ENCODE results near the gene PPIL1. TPM values are rescaled to one million over a fixed set of nuclear protein-coding genes. Genes with fewer than 3 reads are reported as not detected.
A peak's percentile ranks its signal among the peaks of the same experiment; 100 is the strongest.

PPIL1 gene
- total RNA-seq, 2 experiments from 2014 or later: 34.5 to 35.6 TPM

DNA sequence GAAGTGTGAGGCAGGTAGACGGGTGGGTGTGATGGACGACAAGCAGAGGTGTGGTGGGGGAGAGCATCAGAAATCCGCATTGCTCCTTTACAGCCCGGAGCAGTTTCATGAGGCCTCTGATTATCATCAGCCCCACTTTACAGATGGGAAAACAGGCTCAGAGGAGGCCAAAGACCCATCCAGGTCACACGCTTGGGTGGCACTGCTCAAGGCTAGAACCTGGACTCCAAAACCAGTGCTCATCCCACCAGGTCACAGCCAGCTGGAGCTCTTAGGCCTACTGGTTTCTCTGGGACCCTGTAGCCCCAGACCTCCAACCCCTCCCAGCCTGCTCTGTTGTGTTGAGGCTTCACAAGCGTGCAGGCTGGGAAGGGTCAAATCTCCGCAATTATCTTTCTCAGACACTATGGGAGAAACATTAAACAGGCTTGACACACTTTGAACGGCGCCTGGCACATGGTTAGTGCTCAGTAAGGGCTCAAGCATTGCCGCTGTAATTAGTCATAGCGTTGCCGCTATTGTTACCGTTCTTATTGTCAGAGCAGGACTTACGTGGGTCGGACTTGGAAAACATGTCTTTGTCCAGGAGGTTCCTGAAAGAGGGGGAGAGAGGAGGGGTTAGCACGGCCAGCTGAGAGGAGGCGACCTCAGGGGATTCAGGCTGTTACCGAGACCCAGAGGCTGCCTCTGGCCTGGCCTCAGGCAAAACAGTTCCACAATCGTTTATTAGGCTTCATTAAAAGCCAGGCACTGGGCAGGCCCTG, 51.9 kb downstream of the PPIL1 start:
- Mint-ChIP-seq H3K27me3 (peaks cover 3% of the 10 kb centered on the region), H3K4me1 (ENCODE audit: low read depth) (peaks cover 4% of the 10 kb centered on the region), H3K27ac (no peak overlapping the region), H3K9me3 (no peaks in the 10 kb centered on the region), H3K4me3 (no peak overlapping the region), H3K36me3 (ENCODE audit: low read depth) (no peaks in the 10 kb centered on the region)
- POLR2A ChIA-PET: no interaction called here
- ATAC-seq: no peak
- intact Hi-C loops (cut with micrococcal nuclease): no loop called here
- DNase-seq: no peak
- TF ChIP-seq, protein P1, sequence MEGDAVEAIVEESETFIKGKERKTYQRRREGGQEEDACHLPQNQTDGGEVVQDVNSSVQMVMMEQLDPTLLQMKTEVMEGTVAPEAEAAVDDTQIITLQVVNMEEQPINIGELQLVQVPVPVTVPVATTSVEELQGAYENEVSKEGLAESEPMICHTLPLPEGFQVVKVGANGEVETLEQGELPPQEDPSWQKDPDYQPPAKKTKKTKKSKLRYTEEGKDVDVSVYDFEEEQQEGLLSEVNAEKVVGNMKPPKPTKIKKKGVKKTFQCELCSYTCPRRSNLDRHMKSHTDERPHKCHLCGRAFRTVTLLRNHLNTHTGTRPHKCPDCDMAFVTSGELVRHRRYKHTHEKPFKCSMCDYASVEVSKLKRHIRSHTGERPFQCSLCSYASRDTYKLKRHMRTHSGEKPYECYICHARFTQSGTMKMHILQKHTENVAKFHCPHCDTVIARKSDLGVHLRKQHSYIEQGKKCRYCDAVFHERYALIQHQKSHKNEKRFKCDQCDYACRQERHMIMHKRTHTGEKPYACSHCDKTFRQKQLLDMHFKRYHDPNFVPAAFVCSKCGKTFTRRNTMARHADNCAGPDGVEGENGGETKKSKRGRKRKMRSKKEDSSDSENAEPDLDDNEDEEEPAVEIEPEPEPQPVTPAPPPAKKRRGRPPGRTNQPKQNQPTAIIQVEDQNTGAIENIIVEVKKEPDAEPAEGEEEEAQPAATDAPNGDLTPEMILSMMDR (IDR thresholded peaks at IDR 0.05): no peak
- CTCF ChIA-PET: no interaction called here

DNA sequence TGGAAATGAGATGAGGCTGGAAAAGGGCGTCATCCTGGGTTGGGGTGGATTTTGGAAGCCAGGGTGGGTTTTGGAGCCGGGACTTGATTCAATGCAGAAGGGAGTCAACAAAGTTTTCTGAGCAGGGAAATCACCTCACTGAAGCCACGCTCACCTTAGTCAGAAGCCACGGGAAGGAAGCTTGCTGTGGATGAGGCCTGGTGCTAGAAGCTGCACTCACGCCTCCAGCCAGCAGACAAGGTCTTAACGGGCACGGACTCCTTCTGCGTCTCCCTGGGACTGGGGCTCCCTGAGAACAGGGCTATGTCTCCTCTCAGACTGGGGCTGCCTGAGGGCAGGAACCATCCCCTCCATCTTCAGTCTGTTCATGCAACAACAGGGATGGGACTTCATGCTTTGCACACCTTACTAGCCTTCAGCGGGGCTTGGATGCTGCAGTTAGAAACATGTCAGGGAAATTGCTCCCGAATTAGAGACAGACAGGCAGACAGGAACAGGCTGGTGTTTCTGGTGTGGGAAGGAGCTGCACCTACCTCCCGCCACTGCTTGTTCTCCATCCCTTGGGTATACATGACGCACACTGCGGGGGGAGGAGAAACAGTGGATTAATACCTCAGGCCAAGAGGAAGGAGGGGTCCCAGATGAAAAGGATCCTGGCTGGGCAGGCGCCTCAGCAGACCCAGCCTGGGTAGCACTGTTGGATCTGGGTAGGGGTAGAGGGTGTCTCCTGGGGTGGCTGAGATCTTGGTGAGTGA, 52.8 kb downstream of the PPIL1 start:
- Mint-ChIP-seq H3K4me1 (ENCODE audit: low read depth) (no peaks in the 10 kb centered on the region), H3K9me3 (no peaks in the 10 kb centered on the region), H3K27ac (no peak overlapping the region), H3K27me3 (no peaks in the 10 kb centered on the region), H3K36me3 (ENCODE audit: low read depth) (no peaks in the 10 kb centered on the region), H3K4me3 (no peak overlapping the region)
- CTCF ChIA-PET: no interaction called here
- ATAC-seq (no peak), DNase-seq (peak; percentile 16)
- TF ChIP-seq, protein P1 (IDR thresholded peaks at IDR 0.05): no peak
- POLR2A ChIA-PET: interaction anchor here (0.7 kb wide), 1 partner anchor 30 kb away, joined by 3 read pairs; no protein-coding TSS in a partner anchor
- intact Hi-C loops (cut with micrococcal nuclease): no loop called here

- H3K9me3 Mint-ChIP-seq: no peaks in the 10 kb centered on the region
- H3K4me3 Mint-ChIP-seq: no peak overlapping the region
- ATAC-seq (no peak), DNase-seq (no peak)
- no peaks in the 10 kb centered on the region for H3K36me3 Mint-ChIP-seq (ENCODE audit: low read depth)
- ChIA-PET POLR2A (interaction anchor here (0.7 kb wide), 1 partner anchor 30 kb away, joined by 3 read pairs; no protein-coding TSS in a partner anchor), CTCF (interaction anchor here (1.4 kb wide), 1 partner anchor 55 kb away, joined by 4 read pairs; no protein-coding TSS in a partner anchor)
- H3K27me3 Mint-ChIP-seq: no peaks in the 10 kb centered on the region
- TF ChIP-seq, protein P1 (IDR thresholded peaks at IDR 0.05): no peak
- no peak overlapping the region for H3K27ac Mint-ChIP-seq
- no peaks in the 10 kb centered on the region for H3K4me1 Mint-ChIP-seq (ENCODE audit: low read depth)
- intact Hi-C loops (cut with micrococcal nuclease): no loop called here
Measured at GRCh38 chr6:36820700-36821580, 53.7 kb downstream of the PPIL1 start.

DNA sequence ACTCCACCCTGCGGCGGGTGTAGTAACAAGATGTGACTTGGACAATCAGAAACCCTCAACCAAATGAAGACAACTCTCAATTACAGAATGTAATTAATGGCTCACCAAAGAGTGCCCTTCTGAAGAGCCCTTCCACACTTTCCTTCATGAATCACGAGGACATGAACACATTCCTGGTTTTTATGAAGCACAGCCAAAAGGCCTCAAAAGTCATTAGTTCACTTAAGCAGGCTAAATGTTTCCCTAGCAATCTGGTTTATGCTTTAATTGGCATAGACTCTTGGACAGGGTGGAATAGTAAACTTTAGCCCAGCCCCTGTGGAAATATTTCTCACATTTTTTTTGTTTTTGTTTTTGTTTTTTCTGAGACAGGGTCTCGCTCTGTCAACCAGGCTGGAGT, 55.8 kb downstream of the PPIL1 start:
- DNase-seq: no peak
- ChIA-PET POLR2A (no interaction called here), CTCF (no interaction called here)
- Mint-ChIP-seq H3K4me3 (no peak overlapping the region), H3K36me3 (ENCODE audit: low read depth) (no peaks in the 10 kb centered on the region), H3K27me3 (no peaks in the 10 kb centered on the region), H3K9me3 (no peaks in the 10 kb centered on the region), H3K27ac (no peak overlapping the region), H3K4me1 (ENCODE audit: low read depth) (no peaks in the 10 kb centered on the region)
- ATAC-seq: no peak
- intact Hi-C loops (cut with micrococcal nuclease): no loop called here
- TF ChIP-seq, protein P1 (IDR thresholded peaks at IDR 0.05): no peak

All from activated CD8-positive, alpha-beta T cell treated with anti-CD3 and anti-CD28 coated beads for 36 hours (primary cell).